EL (cell line): ENCODE results near the gene VAC14.

Experiments
- DNase-seq: peaks from one replicate; pipeline ENCODE4 v3.0.0-alpha.2; 2016

The VAC14 gene

DNA sequence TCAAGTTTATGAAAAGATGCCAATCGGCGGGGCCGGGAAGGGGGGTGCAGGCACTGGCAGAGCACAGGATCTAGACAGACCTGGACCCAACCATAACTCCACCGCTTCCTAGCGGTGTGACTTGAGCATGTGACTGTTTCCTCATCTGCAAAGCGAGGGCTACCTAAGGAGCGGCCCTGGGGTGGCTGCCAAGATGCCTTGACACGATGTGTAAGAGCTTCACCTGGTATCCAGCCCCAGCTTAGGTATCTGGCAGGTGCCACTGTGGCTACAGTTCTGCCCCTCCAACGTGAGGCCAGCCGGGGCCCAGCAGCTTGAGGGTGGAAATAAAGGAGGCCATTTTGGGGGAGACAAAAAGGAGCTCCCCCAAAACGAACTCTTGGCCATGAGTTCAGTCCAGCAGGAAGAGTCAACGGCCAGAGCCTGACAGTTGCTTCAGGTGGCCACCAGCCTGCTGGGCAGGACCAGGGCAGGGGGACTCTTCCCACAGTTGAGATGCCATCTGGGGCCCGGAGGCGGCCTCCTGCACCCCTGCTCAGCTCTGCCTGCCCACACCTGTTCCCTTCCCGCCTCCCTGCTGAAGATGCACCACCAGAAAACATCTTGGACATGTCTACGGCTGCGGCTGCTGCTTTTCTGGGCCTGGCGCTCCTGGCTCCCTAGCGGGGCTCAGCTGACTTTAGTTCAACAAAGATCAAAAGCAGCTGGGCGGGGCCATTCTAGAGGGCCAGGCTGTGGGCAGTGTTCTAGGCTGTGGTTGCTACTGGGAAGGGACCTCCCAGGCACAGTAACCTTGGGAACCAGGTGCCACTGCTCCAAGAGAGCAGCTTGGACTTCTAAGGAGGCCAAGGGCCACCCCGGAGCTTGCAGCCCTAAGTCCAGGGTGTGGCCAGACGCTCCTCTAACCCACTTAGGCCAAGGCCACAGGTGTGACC lies 111.7 kb downstream of the VAC14 start:
- no peak for DNase-seq

DNA sequence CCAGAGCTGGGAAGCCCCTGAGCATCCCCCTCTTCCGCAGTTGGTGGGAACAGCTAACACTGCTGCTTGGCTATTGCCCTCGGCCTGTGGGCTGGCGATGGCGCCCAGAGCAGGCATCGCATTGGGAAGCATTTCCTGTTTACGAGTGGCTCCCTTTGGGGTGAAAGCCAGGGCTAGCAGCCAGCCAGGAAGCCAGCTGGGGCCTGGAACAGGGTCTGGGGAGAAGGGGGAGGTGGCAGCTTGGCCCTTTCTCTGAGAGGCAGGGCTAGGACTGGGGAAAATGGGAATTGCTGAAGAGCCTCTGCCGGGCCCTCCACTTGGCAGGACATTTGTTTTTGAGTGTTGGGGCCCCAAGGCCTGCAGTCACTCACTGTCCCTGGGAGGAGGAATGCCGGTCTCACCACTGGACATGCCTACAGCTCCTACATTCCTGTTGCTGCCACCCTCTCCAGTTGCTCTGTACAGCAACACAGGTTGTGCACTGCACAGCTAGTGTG lies 112.7 kb downstream of the VAC14 start:
- DNase-seq: peak; percentile 59

DNA sequence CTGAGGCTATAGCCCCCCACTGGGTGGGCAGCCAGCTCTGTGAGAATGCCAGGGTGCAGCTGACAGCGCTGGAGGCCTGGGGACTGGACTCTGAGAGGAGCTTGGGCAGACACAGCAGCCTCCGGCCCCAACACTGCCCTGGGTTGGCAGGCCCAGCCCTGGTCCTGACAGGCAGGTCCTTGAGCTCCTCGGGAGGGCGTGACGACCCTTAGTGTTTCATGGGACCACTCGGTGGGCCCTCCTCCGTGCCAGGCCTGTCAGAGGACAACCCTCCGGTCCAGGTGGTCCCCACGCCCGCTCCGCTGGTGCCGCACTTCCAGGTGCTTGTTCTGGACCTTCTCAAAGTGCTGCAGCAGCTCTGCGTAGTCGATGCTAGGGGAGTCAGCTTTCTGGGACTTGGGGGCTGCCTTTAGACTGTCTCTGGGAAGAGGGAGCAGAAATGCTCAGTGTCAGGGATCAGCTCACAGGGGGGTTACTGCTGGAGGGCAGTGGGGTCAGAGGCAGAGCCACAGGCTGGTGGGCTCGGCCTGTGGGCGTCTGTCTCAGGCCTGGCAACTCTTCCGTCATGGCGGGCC lies 113.2 kb downstream of the VAC14 start:
- no peak for DNase-seq

DNA sequence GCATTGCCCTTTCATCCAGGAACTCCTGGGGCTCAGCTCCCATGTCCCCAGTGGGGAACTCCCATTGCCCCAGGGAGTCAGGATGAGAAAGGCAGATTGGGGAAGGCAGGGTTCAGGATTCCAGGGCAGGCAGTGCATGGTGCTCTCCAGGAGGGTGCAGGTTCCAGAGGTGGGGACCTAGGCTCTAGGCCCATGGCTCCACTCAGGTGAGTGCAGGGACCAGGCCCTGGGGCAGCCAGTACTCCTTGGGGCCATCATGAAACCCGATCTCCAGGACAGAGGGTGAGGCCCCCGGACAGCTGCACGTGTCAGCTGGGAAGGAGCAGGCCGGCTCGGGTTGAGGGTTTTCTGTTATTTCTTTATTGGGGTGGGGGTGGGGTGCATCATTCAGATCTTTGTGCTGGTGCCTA lies 113.9 kb downstream of the VAC14 start:
- no peak for DNase-seq

DNA sequence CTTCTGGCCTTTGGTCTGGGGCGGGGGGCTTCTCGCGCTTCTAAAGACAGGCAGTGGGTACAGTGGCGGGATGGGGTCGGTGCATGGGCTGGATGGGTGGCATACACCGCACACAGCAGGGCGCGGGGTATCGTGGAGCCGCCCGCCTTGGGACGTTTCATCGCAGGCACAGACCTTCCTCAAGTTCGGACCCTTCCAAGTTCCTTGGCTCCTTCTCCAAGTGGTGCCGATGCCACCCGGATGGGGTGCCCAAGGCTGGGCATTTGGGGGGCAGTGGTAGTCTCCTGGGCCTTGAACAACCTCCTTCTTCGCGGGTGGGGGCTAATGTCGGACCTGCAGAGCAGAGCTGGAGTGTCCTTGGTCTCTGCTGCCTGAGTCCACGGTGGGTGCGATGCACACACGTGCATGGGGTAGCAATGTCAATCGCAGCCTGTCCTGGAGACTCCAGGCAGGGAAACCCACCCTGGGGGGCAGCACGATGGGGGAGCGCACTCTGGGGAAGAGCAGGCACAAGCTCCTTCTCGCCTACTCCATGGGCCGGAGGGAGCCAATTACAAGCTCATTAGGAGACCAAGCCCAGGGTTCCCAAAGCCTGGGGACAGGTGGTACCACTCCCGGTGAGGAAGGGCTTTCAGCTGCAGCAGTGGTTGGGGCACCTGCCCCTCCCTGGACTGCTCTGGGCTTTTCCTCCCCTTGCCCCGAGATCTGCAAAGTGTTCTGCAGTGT lies 114.4 kb downstream of the VAC14 start:
- no peak for DNase-seq

DNA sequence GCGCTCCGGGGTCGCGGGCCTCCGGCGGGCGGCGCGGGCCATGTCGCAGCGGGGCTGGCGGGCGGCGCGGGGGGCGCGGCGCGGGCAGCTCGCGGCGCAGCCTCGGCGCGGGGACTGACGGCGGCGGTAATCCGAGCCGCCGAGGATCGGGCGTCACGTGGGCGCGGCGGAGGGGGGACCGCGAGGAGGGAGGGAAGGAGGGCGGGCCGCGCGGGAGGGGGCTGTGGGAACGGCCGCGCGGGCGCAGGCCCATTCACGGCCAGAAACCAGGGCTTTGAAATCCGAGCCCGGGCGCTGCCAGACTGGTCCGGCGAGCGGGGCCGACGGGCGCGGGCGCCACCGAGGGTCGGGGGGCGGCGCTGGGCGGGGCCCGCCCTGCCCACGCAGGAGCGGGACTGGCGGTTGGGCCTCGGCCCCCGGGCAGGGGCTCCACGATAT lies 115.0 kb downstream of the VAC14 start, which contains the start of gene MTSS2:
Gene MTSS2, minus strand, starts transcription at position 116 of the 438 bp plus-strand sequence. CDS start 262 bp downstream, outside the sequence.
- DNase-seq: peak; percentile 84

DNA sequence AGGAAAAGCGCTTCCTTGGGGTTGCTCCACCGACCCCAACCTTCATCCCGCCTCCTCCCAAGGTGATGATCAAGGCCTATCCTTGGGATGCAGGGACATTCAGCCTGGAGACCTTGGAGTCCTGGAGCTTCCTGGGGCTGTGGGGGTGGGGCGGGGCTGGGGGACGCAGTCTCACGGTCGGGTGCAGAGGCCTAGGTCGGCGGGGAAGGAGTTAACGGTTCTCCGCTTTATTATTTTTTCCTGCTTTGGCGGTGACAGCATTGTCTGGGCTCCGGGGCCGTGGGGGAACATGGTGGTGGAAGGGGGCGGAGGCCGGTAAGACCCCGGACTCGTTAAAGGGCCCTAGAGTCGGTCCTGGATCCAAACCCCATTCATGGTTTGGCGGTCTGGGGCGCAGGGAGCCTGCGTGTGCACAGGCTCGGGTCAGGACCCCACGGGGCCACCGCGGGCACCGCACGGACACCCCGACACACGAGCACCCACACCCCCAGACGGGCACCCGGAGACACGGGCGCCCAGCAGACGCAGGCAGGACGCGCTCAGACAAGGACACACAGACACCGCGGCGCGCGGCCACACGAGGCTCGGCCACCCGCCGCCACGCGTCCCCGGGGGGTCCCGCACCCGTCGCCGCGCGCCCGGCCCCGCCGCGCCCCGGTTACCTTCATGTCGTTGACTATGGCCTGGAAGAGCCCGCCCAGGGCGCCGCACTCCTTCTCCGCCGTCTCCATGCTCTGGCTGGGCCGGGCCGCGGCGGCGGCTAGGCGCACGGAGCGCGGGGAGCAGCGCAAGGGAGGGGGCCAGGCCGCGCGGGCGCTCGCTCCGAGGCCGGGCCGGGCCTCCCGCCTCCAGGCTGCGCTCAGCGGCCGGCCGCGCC lies 115.7 kb downstream of the VAC14 start:
- no peak for DNase-seq

DNA sequence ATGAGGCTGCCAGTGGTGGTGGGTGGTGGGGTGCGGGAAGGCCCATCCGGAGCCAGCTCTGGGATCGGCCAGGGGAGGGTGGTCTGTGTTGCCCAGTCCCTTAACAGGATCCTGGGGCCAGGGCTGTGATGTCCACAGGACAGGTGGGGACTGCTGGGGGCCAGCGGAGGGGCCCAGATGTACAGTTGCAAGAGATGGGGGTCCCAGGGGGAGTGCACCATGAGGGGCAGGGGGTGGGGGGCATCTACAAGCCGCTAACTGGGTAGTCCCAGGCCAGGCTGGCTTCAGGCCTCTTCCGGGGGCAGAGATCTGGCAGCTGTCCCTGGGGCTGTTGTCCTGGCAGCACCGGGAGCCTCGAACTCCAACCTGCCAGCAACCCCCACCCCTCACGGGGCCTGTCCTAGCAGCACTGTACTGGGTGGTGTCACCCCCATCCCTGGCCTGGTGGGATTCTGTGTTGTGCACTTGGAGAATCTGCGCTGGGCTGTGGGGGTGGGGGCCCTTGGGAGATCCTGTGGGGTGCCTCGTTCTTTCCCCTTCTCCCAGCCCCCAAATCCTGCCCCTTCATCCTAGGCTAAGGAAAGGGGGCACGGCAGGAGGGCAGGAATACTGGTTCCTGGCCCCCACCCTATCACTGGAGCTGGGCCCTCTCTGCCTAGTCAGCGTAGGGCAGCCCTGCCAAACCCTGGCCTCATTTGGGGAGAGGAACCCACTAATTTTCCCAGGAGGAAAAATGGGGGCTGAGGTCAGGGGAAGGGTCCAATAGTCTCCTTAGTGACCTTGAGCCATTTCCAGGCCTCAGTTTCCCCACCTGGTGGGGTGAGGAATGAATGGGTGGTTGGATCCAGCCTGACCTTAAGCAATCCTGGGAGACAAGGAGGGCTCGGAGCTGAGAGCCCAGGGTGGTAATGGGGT lies 116.6 kb downstream of the VAC14 start:
- DNase-seq: no peak

DNA sequence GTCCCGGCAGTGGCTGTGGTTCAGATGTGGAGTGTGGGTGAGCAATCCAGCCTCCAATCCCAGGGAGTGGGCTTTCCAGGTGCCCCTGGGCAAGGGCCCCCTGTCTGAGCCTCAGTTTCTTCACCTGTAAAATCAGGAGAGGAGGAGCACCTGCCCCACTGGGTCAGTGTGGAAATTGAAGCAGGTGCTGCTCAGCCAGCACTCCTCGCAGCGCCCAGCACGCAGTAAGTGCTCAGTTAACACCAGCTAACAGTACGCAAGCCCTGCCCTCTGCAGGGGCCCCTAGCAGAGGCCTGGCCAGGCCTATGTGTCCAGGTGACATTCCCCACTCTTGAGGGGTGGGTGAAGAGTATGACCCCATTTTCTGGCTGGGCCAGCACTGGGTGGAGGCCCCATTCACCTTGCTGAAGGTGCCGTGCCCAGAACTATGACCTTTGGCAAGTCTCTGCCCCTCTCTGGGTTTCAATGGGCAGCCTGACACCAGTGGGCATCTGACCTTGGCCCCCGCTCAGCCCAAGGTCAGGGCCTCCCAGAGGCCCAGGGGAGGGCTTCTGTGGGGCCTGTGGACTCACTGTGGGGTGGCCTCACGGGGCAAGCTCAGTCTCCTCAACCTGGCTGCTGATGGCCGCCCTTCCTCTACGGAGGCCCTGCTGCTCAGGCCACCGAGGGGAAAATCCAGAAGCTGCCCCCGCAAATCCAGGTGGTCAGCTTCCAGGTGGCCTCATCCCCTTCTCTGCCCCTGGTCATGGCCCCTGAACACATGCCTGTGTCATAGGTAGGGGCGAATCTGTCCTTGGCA lies 117.6 kb downstream of the VAC14 start:
- DNase-seq: no peak

DNA sequence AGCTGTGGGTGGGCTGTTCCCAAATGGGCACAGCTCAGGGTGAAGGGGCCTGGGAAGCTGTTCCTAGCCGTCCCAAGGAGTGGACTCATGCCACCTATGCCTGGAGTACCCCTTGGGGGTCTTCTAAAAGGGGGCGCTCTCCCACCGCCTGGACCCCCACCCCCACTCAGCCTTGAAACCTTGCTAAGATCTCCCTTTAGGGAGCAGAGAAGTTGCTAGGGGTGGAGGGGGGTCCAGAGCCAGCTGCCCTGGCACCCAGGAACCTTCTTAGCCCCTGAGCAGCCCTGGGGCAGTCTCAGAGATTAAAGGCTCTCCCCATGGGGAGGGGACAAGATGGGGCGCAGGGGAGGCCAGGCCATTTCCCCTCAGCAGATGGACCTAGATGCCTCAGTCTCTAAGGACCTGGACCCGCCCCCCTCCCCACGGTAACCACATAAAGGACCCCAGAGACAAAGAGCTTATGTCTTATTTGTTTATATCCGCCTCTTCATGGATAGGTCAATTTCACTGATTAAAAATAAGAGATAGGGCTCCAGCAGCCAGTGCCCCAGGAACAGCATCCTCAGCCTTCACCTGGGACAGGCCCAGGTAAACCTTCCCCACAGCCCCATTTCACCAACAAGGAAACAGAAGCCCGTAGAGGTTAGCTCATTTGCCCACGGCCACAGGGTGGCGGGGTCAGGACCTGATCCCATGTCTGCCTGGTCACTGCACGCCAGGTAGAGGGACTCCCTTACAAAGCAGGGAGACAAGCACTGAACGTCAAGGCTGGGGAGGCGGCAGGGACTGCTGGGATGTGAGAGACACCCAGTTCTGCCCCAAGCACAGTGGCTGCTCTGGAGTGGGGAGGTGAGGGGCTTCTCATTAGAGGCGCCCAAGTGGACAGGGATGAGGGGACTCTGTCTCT lies 118.5 kb downstream of the VAC14 start:
- no peak for DNase-seq

DNA sequence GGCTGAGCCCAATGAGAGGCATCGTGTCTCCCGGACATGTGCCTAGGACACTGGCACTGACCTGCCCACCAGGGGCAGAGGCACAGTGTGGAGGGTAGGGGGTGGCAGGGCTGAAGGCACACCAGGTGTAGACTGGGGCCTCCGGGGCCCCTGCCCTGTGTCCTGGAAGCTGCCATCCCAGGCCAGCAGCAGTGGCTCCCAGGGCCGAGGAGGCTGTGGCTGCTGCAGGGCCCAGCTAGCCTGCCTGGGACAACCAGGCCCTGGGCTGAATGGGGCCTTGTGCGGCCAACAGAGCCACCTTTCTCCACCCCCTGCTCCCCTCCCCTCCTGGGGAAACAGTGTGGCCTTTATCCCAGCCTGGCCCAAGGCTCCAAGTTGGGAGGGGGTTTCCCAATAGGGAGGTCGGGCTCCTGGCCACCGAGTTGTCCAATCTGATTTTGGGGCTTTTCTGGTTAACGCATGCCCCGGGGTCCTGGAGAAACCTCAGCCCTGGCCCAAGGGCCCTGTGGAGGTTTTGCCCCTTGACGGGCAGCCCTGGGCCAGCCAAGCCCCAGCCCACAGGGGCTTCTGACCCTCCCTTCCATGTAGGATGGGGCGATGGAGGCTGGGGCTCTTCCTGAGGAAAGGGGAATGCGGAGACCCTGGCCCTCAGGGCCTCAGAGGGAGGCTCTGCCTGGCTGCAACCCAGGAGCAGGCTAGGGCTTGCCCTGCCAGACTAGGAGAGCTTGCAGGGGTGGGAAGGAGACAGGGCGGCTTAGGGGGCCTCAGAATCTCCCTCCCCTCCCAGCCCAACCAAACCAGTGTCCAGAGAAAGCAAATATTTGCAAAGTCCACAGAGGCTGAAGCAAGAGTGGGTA lies 119.3 kb downstream of the VAC14 start:
- DNase-seq: no peak

DNA sequence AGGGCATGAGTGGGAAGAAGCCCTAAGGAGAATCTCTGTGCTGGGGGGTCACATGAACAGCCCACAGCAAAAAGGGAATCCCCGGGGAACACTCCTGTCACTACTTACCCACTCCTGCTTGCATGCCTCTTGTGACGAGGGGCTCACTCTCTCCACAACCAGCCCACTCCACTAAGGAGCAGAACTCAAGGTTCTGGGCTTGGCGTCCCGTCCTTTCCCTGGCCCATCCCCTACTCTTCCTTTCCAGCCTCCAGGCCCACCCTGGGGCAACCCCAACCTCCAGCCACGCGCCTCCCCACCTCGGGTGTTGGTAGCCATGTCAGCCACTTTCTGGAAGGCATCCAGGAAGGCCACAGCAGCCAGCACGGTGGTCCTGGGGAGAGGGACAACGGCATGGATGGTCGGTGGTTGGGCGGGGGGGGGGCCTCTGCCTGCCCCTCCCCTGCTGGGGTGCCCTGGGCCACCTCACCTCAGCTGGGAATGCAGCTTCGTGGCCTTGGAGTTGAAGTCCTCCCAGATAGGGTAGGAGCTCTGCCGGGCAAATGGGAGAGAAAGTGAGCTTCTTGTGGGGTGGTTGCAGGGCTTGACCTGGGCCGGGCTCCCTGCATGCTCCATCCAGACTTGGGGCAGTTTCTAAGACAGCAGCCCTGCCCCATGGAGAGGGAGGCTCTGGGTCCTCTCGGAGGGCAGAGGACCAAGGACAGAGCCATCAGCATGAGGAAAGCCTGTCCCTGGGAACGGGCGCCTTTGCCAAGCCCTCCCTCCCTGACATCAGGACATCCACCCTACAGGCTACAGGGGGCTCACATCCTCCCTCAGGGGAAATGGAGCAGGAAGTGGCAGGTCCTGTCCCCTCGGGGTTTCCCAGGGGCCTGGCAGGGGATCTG lies 120.2 kb downstream of the VAC14 start:
- no peak for DNase-seq

DNA sequence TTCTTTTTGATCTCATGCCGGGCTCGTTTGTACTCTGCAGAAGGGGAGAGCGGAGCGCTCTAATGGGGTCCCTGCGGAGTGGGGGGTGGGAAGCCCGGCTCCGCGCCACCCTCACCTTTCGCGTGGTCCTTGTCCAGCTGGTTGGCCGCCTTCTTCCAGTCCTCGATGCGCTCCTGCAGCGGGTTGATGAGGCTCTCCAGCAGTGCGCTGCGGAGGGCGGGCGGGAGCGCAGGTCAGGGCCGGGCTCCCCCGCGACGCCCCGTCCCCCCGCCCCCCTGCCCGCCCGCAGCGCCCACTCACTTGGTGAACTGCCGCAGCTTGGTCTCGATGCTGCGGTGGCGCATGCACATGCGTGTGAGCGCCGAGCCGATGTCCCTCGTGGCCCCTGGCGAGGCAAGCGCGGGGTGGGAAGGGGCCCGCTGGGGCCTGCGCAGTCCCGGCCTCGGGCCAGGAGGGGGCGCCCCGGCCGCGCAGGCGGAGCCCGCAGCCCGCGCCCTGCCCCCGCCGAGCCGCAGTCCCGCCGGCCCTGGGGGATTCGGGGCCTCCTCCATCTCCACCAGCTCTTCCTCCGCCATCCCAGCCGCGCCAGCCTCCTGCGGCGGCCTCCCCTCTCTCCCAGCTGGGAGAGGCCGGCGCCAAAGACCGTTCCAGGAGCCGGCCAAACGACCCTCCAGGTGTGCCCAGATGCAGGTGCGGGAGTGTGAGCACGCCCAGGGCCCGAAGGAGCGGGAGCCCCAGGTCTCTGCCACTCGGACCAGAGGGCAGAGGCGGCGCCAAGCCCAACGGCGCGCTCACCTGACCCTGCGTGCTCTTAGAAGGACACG lies 121.1 kb downstream of the VAC14 start:
- DNase-seq: no peak

DNA sequence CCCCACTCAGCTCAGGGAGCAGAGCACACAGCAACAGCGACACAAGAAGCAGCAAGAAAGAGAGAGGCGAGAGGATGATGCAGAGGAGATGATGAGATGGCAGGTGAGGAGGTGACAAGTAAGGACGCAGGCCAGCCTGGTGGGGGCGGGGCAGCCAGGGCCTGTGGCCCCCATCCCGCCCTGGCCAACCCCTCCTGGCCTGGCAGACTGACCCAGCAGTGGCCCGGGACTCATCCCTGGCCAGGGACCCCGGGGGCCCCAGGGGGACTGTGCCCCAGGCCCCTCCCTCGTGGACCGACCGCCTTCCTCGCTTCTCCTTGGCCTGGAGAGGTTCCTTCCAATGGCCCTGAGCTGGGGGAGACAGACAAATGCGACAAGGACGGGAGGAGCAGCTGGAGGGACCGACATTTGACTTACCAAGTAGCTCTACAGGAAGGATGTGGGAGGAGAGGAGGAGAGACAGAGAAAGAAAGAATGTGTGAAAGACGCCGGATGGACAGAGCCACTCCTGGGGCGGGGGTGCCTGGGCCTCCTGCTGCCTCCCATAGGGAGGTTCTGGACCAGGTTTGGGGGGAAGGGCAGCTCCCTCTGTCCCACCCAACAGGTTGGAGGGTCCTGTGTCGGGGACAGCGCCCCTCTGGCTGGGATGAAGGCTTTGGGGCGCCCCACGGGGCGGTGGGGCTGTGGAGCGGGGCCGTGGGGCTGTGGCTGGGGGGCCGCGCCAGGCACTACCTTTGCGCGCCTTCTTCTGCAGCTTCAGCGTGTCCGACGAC lies 121.9 kb downstream of the VAC14 start:
- no peak for DNase-seq

DNA sequence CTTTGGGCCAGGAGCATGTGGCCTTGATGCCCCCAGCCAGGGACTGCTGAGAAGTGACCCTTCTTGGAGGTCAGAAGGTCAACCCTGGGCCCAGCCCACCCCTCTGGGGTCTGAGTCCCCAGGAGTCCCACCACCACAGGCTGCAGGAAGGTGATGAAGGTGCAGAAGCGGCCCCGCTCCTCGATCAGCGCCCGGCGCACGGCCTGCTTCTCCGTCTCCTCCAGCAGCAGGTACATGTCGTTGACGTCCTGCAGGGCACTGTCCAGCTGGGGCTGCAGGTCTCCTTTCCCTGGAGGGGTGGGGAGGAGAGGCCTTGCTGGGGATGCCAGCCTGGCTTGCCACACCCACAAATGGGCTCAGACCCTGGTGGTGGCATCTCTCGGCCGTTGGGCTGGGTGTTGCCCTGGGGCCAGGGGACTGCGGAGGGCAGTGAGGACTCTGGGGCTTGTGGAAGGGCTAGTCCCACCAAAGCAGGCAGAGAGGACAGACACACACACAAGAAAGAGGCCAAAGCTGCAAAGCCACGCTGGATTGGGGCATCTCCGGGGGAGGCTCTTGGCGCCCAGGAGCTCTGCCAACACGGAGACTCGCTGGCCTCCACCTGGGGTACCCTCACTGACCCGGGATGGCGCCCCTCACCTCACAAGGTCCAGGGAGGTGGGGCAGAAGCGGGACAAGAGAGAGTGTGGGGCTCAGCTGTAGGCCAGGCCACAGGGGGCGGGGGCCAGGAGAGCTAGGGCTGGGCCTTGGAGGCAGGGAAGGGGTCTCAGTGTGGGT lies 122.6 kb downstream of the VAC14 start:
- DNase-seq: no peak
